Neuronal stem cell (in vitro differentiated cells): Measurements from ENCODE around the gene NUDT6. TPM values are rescaled to one million over a fixed set of nuclear protein-coding genes. Genes with fewer than 3 reads are reported as not detected.

ENCODE experiments used
- DNase-seq: peaks from one replicate; pipeline ENCODE4 v3.0.0-alpha.2; 2013; ENCODE audit warnings: low spot score
- H2AFZ ChIP-seq: one replicate; pipeline ENCODE4 v1.6.1; 2013; ENCODE audit warnings: mild to moderate bottlenecking, low read length, inconsistent platforms
- H2AK5ac ChIP-seq: 2 replicates; pipeline ENCODE4 v1.6.1; 2013; ENCODE audit warnings: low read depth, mild to moderate bottlenecking, inconsistent platforms, low read length, moderate library complexity, mixed read lengths
- H2BK120ac ChIP-seq: 2 replicates; pipeline ENCODE4 v1.6.1; 2013; ENCODE audit warnings: low read depth, mild to moderate bottlenecking, inconsistent platforms, low read length, moderate library complexity, mixed read lengths
- H2BK12ac ChIP-seq: one replicate; pipeline ENCODE4 v1.6.1; 2013; ENCODE audit warnings: low read length, inconsistent platforms
- H2BK15ac ChIP-seq: 2 replicates; pipeline ENCODE4 v1.6.1; 2013; ENCODE audit warnings: mild to moderate bottlenecking, low read length, inconsistent platforms, mixed read lengths
- H2BK5ac ChIP-seq: one replicate; pipeline ENCODE4 v1.6.1; 2013; ENCODE audit warnings: inconsistent platforms, mild to moderate bottlenecking, low read length, moderate library complexity
- H3K14ac ChIP-seq: one replicate; pipeline ENCODE4 v1.6.1; 2013; ENCODE audit warnings: low read length, inconsistent platforms
- H3K18ac ChIP-seq: 2 replicates; pipeline ENCODE4 v1.6.1; 2013; ENCODE audit warnings: low read length, inconsistent platforms
- H3K23ac ChIP-seq: 2 replicates; pipeline ENCODE4 v1.6.1; 2013; ENCODE audit warnings: low read depth, mild to moderate bottlenecking, mixed read lengths, low read length, inconsistent platforms; ENCODE audit not compliant: poor library complexity
- H3K27ac ChIP-seq: replicated peaks from 3 replicates; pipeline ENCODE4 v1.5.1; 2013; ENCODE audit warnings: low read length, inconsistent platforms
- H3K27me3 ChIP-seq, 3 experiments: 2 replicates each; pipeline ENCODE4 v1.6.1; 2013; ENCODE audit warnings: low read length in 3 of 3, mild to moderate bottlenecking in 2 of 3, inconsistent platforms in 1 of 3, low read depth in 1 of 3, mixed read lengths in 1 of 3, moderate library complexity in 1 of 3; ENCODE audit not compliant: control insufficient read depth in 3 of 3, insufficient read depth in 3 of 3
- H3K36me3 ChIP-seq, 2 donors: replicated peaks in 1 of 2; 2 replicates each; pipeline ENCODE4 v1.6.1; 2013; ENCODE audit warnings: low read length in 2 of 2; ENCODE audit not compliant: control insufficient read depth in 2 of 2, insufficient read depth in 2 of 2
- H3K4ac ChIP-seq: 2 replicates; pipeline ENCODE4 v1.6.1; 2013; ENCODE audit warnings: inconsistent platforms, mild to moderate bottlenecking, low read length, moderate library complexity
- H3K4me1 ChIP-seq, 2 donors: 1 replicate in 1 of 2; 2 replicates in 1 of 2; pipeline ENCODE4 v1.6.1; 2013; ENCODE audit warnings: low read length in 2 of 2, low read depth in 1 of 2; ENCODE audit not compliant: control insufficient read depth in 2 of 2, insufficient read depth in 1 of 2
- H3K4me2 ChIP-seq: one replicate; pipeline ENCODE4 v1.6.1; 2013; ENCODE audit warnings: mild to moderate bottlenecking, low read length, inconsistent platforms; ENCODE audit not compliant: insufficient read depth, poor library complexity, severe bottlenecking
- H3K4me3 ChIP-seq, 2 donors: 2 replicates each; pipeline ENCODE4 v1.5.1; 2013; ENCODE audit warnings: low read length in 2 of 2, mild to moderate bottlenecking in 2 of 2, inconsistent platforms in 1 of 2, moderate library complexity in 1 of 2
- H3K79me1 ChIP-seq: one replicate; pipeline ENCODE4 v1.6.1; 2013; ENCODE audit warnings: low read depth, mild to moderate bottlenecking, inconsistent platforms, low read length, moderate library complexity
- H3K9ac ChIP-seq: one replicate; pipeline ENCODE4 v1.6.1; 2013; ENCODE audit warnings: mild to moderate bottlenecking, low read depth, low read length, inconsistent platforms; ENCODE audit not compliant: poor library complexity
- H3K9me3 ChIP-seq, 2 donors: replicated peaks in 1 of 2; 2 replicates each; pipeline versions ENCODE3 to v1.6.1; 2013; ENCODE audit warnings: low read length in 2 of 2, mild to moderate bottlenecking in 2 of 2, inconsistent platforms in 1 of 2, low read depth in 1 of 2, mixed read lengths in 1 of 2, moderate library complexity in 1 of 2; ENCODE audit not compliant: control insufficient read depth in 2 of 2, insufficient read depth in 1 of 2
- H4K8ac ChIP-seq: one replicate; pipeline ENCODE4 v1.6.1; 2013; ENCODE audit warnings: low read depth, mild to moderate bottlenecking, inconsistent platforms, low read length, moderate library complexity
- H4K91ac ChIP-seq: one replicate; pipeline ENCODE4 v1.6.1; 2013; ENCODE audit warnings: low read length, low read depth, mild to moderate bottlenecking, inconsistent platforms; ENCODE audit not compliant: poor library complexity
- WGBS, 2 donors: extraction: QIAGEN DNeasy Blood & Tissue Kit; methylation state at CpG; one replicate each; pipeline ENCODE4 v1.1.7; 2013; ENCODE audit warnings: missing lambda C conversion rate in 2 of 2, mixed read lengths in 1 of 2; ENCODE audit not compliant: insufficient read length in 2 of 2, insufficient replicate concordance in 1 of 2; ENCODE audit errors: extremely low coverage in 2 of 2; 5-methylcytosine and 5-hydroxymethylcytosine counted together
- polyA plus RNA-seq, 2 experiments: library from polyadenylated mRNA; stranded (reverse); fragments of 200-250 nt; gene quantifications; one replicate each; pipeline ENCODE4 v1.2.3, GENCODE V29; 2013

NUDT6 gene
- polyA plus RNA-seq (2013, experiment 1 of 2), result 13.7 TPM
- 13.6 TPM for polyA plus RNA-seq (2013, experiment 2 of 2)

DNA sequence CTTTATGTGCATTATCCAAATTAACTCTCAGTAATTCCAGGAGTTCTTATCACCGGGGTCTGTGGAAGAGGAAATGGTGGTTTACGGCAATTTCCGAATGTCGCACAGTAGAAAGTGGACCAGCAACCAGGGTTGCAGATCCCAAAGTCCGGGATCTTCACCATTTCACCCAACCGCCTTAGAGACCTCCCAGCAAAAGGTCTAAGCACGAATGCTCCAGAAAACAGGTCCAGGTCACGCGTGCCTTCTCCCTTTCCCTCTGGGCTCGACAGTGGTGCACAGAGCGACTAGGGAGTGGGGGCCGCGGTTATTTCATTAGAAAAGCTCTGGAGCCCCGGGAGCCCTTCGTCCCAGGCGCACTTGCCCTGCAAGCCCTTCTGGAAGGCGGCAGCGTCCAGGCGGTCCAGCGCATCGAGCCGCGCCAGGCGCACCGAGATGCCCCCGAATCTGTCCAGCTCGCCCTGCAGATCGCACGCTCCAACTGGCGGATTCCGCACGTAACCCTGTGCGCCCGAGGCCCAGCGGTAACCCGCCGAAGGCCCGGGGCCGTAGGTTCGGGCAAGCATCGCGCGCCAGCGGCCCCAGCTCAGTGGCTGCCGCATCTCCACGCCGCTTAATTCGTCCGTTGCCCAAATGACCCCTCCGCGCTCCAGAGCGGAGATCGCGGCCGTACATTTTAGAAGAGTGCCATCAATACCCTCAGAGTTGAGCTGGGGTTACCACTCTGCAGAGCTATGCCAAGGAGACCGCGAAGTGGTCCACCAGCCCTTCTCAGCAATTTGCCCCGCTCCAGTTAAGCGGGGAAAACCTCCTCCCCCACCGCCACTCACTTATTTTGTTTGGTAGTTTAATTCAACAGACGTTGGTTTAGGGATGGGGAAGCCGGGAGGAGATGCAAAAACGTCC, at the start of gene NUDT6:
Gene NUDT6 (minus strand): TSS at position 627 of the 906 bp plus-strand sequence. CDS start 25 bp downstream, at position 602.
- H3K27me3 ChIP-seq, result no peaks in the 10 kb centered on the region
- no peak within 1 kb of the TSS for H2BK120ac ChIP-seq
- peak within 1 kb of the TSS; percentile 90 for H2BK5ac ChIP-seq
- peak within 1 kb of the TSS; percentile 92 for H3K9ac ChIP-seq
- peak within 1 kb of the TSS; percentile 64 for H3K4me2 ChIP-seq
- no peak within 1 kb of the TSS for H4K91ac ChIP-seq
- peak within 1 kb of the TSS; percentile 39 for H3K14ac ChIP-seq
- no peak within 1 kb of the TSS for H2BK12ac ChIP-seq
- peak within 1 kb of the TSS; percentile 78 for H2BK15ac ChIP-seq
- peaks cover 4 to 6% of the 10 kb centered on the region in 2 donors for H3K4me1 ChIP-seq
- peak within 1 kb of the TSS; percentile 94 for H2AFZ ChIP-seq
- peak within 1 kb of the TSS; percentile 26 for H2AK5ac ChIP-seq
- H3K36me3 ChIP-seq, result peaks cover 2 to 5% of the 10 kb centered on the region in 2 donors
- peaks cover 3% of the 10 kb centered on the region for H3K79me1 ChIP-seq
- peak within 1 kb of the TSS; percentile 88 for H3K27ac ChIP-seq
- no peak within 1 kb of the TSS for H4K8ac ChIP-seq
- peak within 1 kb of the TSS; percentile 75 for H3K23ac ChIP-seq
- H3K18ac ChIP-seq, result peak within 1 kb of the TSS; percentile 95
- no peaks in the 10 kb centered on the region for H3K9me3 ChIP-seq
- no CpG with 5 or more reads among the region's 63 CpGs for WGBS, 2 donors
- peak; percentile 60 for DNase-seq
- peak within 1 kb of the TSS; percentile 59 to 96 for H3K4me3 ChIP-seq
- no peak within 1 kb of the TSS for H3K4ac ChIP-seq

GRCh38 chr4:122968227-122968812, 45.9 kb upstream of the NUDT6 start:
- H4K8ac ChIP-seq, result no peak overlapping the region
- peaks cover 2 to 28% of the 10 kb centered on the region in 2 donors for H3K36me3 ChIP-seq
- H2BK5ac ChIP-seq, result no peak overlapping the region
- DNase-seq, result no peak
- H3K27ac ChIP-seq, result no peak overlapping the region
- H3K14ac ChIP-seq, result no peak overlapping the region
- no peak overlapping the region for H3K4me2 ChIP-seq
- no peaks in the 10 kb centered on the region for H3K79me1 ChIP-seq
- no peak overlapping the region for H2BK15ac ChIP-seq
- no peak overlapping the region for H3K9ac ChIP-seq
- H2BK12ac ChIP-seq, result no peak overlapping the region
- H3K4ac ChIP-seq, result no peak overlapping the region
- WGBS, 2 donors, result no CpG with 5 or more reads among the region's 6 CpGs
- H3K27me3 ChIP-seq, result no peaks in the 10 kb centered on the region
- no peak overlapping the region for H3K4me3 ChIP-seq
- H4K91ac ChIP-seq, result no peak overlapping the region
- H3K18ac ChIP-seq, result no peak overlapping the region
- H3K23ac ChIP-seq, result no peak overlapping the region
- H2BK120ac ChIP-seq, result no peak overlapping the region
- H3K4me1 ChIP-seq, result no peaks in the 10 kb centered on the region
- H3K9me3 ChIP-seq, result no peaks in the 10 kb centered on the region
- H2AK5ac ChIP-seq, result no peak overlapping the region
- no peak overlapping the region for H2AFZ ChIP-seq

GRCh38 chr4:122967231-122967630, 44.8 kb upstream of the NUDT6 start:
- DNase-seq, result no peak
- no peak overlapping the region for H3K14ac ChIP-seq
- peaks cover 0 to 4% of the 10 kb centered on the region in 2 donors for H3K9me3 ChIP-seq
- no peaks in the 10 kb centered on the region for H3K27me3 ChIP-seq
- no peak overlapping the region for H2BK15ac ChIP-seq
- peaks cover 2 to 39% of the 10 kb centered on the region in 2 donors for H3K36me3 ChIP-seq
- no peak overlapping the region for H2BK120ac ChIP-seq
- H3K23ac ChIP-seq, result no peak overlapping the region
- H3K27ac ChIP-seq, result no peak overlapping the region
- no CpG with 5 or more reads among the region's 3 CpGs for WGBS, 2 donors
- H3K4ac ChIP-seq, result no peak overlapping the region
- no peaks in the 10 kb centered on the region for H3K4me1 ChIP-seq
- no peak overlapping the region for H2AFZ ChIP-seq
- no peaks in the 10 kb centered on the region for H3K79me1 ChIP-seq
- H2BK12ac ChIP-seq, result no peak overlapping the region
- no peak overlapping the region for H2AK5ac ChIP-seq
- no peak overlapping the region for H3K4me3 ChIP-seq
- H4K91ac ChIP-seq, result no peak overlapping the region
- H3K9ac ChIP-seq, result no peak overlapping the region
- H3K18ac ChIP-seq, result no peak overlapping the region
- H3K4me2 ChIP-seq, result no peak overlapping the region
- no peak overlapping the region for H4K8ac ChIP-seq
- no peak overlapping the region for H2BK5ac ChIP-seq

- Histone ChIP-seq H4K91ac (no peak overlapping the region), H2AK5ac (no peak overlapping the region), H3K4ac (no peak overlapping the region), H3K4me2 (no peak overlapping the region), H3K79me1 (no peaks in the 10 kb centered on the region), H2BK5ac (no peak overlapping the region), H3K14ac (no peak overlapping the region), H3K4me1 (no peaks in the 10 kb centered on the region), H3K23ac (no peak overlapping the region), H3K9ac (no peak overlapping the region), H3K36me3 (peaks cover 2 to 45% of the 10 kb centered on the region in 2 donors), H2BK12ac (no peak overlapping the region), H2BK120ac (no peak overlapping the region), H4K8ac (no peak overlapping the region), H2AFZ (no peak overlapping the region), H3K9me3 (peaks cover 4 to 13% of the 10 kb centered on the region in 2 donors), H2BK15ac (no peak overlapping the region), H3K27ac (no peak overlapping the region), H3K27me3 (no peaks in the 10 kb centered on the region), H3K18ac (no peak overlapping the region), H3K4me3 (no peak overlapping the region)
- WGBS, 2 donors, result no CpG with 5 or more reads among the region's 4 CpGs
- no peak for DNase-seq
Measured at GRCh38 chr4:122966201-122966600, 43.8 kb upstream of the NUDT6 start.
